GM12878 (cell line): Measurements from ENCODE around the gene YWHAQ. TPM values are rescaled to one million over a fixed set of nuclear protein-coding genes. Genes with fewer than 3 reads are reported as not detected.
A peak's percentile ranks its signal among the peaks of the same experiment; 100 is the strongest.

ENCODE experiments used
- CEBPB ChIP-seq, 2 experiments: fragments of 150-350 bp in 1 of 2; IDR thresholded peaks; 2 replicates each; pipeline ENCODE4 v1.6.1; 2012 to 2014; ENCODE audit warnings: low read depth in 2 of 2, low read length in 2 of 2, borderline replicate concordance in 1 of 2, inconsistent platforms in 1 of 2
- CREB1 ChIP-seq: IDR thresholded peaks from 2 replicates; pipeline ENCODE4 v1.6.1; 2012; ENCODE audit warnings: low read depth, mild to moderate bottlenecking, inconsistent platforms
- CREM ChIP-seq: IDR thresholded peaks from 2 replicates; pipeline ENCODE4 v1.6.1; 2014; ENCODE audit warnings: antibody characterized with exemption, low read depth
- EED ChIP-seq: sonication (generic); IDR thresholded peaks from 2 replicates; pipeline ENCODE4 v1.6.1; 2016; ENCODE audit warnings: antibody characterized with exemption, low read depth
- FOXM1 ChIP-seq: IDR thresholded peaks from 2 replicates; pipeline ENCODE4 v1.6.1; 2012; ENCODE audit warnings: low read depth, mild to moderate bottlenecking, inconsistent platforms, low read length, moderate library complexity
- GABPA ChIP-seq: IDR thresholded peaks from 2 replicates; pipeline ENCODE4 v1.6.1; 2014; ENCODE audit warnings: antibody characterized with exemption, low read depth, mild to moderate bottlenecking, inconsistent platforms
- IKZF1 ChIP-seq: fragments of 450-650 bp; conservative IDR thresholded peaks from 2 replicates; pipeline ENCODE4 v1.6.1; 2017; ENCODE audit warnings: antibody characterized with exemption, mild to moderate bottlenecking
- IRF4 ChIP-seq: IDR thresholded peaks from 2 replicates; pipeline ENCODE4 v1.6.1; 2011; ENCODE audit warnings: low read depth, low read length
- JUNB ChIP-seq: IDR thresholded peaks from 2 replicates; pipeline ENCODE4 v1.6.1; 2016; ENCODE audit warnings: antibody characterized with exemption, mild to moderate bottlenecking
- RAD21 ChIP-seq: IDR thresholded peaks from 2 replicates; pipeline ENCODE4 v1.6.1; 2011; ENCODE audit warnings: mild to moderate bottlenecking, low read depth, low read length, moderate library complexity; ENCODE audit not compliant: insufficient read depth
- SMC3 ChIP-seq: IDR thresholded peaks from 2 replicates; pipeline ENCODE4 v1.6.1; 2011; ENCODE audit warnings: low read length, improper control_type of control experiment, borderline replicate concordance
- STAT1 ChIP-seq: fragments of 450-650 bp; conservative IDR thresholded peaks from 2 replicates; pipeline ENCODE4 v1.6.1; 2014; ENCODE audit warnings: antibody characterized with exemption, mild to moderate bottlenecking
- SUPT20H ChIP-seq: IDR thresholded peaks from 2 replicates; pipeline ENCODE4 v1.6.1; 2011; ENCODE audit warnings: low read depth, mild to moderate bottlenecking, low read length, moderate library complexity, borderline replicate concordance; ENCODE audit not compliant: control insufficient read depth
- YY1 ChIP-seq: IDR thresholded peaks from 2 replicates; pipeline ENCODE4 v1.6.1; 2011; ENCODE audit warnings: low read depth, mild to moderate bottlenecking, low read length
- polyA plus RNA-seq, 11 experiments: library from polyadenylated mRNA; depleted of rRNA in 4 of 11; unstranded in 6 of 11; stranded (reverse) in 5 of 11; fragments of >200 nt; fragmentation: Nextera tagmentation in 4 of 11; fragmentation: Illumina TruSeq in 1 of 11; extraction: Ambion mirVana in 4 of 11; extraction: Trizol in 1 of 11; gene quantifications; 1 replicate in 1 of 11; 2 replicates in 10 of 11; pipeline versions ENCODE4 v1.2.1 to v1.2.3, GENCODE V29; 2011 to 2016; ENCODE audit warnings: inconsistent platforms in 2 of 11, missing spikeins in 2 of 11, low read depth in 1 of 11
- total RNA-seq, 4 experiments: library from RNA; depleted of rRNA in 3 of 4; stranded (reverse); fragments of >200 nt in 3 of 4; fragmentation: Illumina TruSeq in 1 of 4; extraction: Trizol in 1 of 4; gene quantifications; 2 replicates each; pipeline versions ENCODE4 v1.2.1 to v1.2.3, GENCODE V29; 2013 to 2021
- TF ChIP-seq, protein P1 (sequence below): IDR thresholded peaks from 2 replicates; pipeline ENCODE4 v1.6.1; 2011; ENCODE audit warnings: borderline replicate concordance, low read depth, mild to moderate bottlenecking, moderate library complexity, low read length; ENCODE audit not compliant: insufficient read depth, poor library complexity, severe bottlenecking
- TF ChIP-seq, protein P2 (sequence below): IDR thresholded peaks from 2 replicates; pipeline ENCODE4 v1.6.1; 2011; ENCODE audit warnings: low read depth, low read length, improper control_type of control experiment, borderline replicate concordance
- TF ChIP-seq, protein P3 (sequence below): fragments of 450-650 bp; formaldehyde crosslinking; IDR thresholded peaks from 2 replicates; pipeline ENCODE4 v1.4.0; 2022; ENCODE audit warnings: mild to moderate bottlenecking, moderate library complexity
- TF ChIP-seq, protein P4 (sequence below): fragments of 450-650 bp; IDR thresholded peaks from 2 replicates; pipeline ENCODE4 v1.6.1; 2017; ENCODE audit warnings: low read depth, mild to moderate bottlenecking, moderate library complexity

The YWHAQ gene
- total and polyA plus RNA-seq, 10 of the 15 experiments (the other 5 are each of a cell fraction or from before 2014, with no cell fraction given) = 63.0 to 515 (median 219) TPM

DNA sequence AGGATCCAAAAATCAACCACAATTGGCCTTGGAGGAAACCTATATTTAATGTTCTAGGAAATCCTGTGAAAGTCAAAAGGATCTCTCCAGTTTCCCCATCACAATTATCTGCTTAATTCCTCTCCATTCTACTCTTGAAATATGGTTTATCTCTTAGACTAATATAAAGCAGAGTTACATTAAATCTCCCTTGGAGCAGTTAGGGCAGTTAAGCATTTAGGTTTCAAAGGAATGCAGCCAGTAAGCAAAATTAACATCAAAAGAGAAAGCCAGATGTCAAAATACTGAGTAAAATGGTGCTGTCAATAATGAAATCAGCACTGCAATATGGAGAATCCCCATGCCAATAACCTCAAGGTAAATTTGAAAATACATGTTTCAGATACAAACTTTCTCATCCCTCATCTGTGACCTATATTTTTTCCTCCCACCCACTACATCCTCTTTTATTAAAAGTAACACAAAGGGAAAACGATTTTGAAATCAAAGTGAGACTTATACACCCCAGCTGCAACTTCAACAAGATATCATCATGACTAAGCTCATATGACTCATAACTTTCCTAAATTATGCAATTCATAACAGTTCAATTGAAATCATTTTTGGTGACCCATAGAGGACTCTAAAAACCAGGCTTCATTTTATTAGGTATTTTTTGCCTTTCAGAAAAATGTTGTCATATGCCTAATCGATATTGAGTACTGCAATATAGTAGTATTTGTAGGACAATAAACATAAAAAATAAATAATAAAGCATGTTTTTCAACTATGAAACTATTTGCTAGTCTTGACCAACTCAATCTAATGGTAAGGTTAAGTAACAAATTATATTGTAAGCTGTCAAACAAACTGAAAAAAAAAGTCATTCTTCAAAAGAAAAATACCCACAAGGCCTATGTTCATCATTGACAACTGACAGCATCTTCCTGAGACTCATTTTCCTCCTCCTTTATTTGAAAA lies 78.3 kb downstream of the YWHAQ start (continued):
- TF ChIP-seq CEBPB (IDR thresholded peaks at IDR 0.05; ENCODE audit: borderline replicate concordance in 1 of 2, low read depth in 2 of 2, low read length in 2 of 2) = peak; percentile 94 to 96
- peak; percentile 54; the same call in 1 of the 2 replicates for TF ChIP-seq YY1
- peak; percentile 39; the same call in 1 of the 2 replicates for TF ChIP-seq EED
- peak; percentile 46 for TF ChIP-seq IKZF1
- TF ChIP-seq, protein P1, sequence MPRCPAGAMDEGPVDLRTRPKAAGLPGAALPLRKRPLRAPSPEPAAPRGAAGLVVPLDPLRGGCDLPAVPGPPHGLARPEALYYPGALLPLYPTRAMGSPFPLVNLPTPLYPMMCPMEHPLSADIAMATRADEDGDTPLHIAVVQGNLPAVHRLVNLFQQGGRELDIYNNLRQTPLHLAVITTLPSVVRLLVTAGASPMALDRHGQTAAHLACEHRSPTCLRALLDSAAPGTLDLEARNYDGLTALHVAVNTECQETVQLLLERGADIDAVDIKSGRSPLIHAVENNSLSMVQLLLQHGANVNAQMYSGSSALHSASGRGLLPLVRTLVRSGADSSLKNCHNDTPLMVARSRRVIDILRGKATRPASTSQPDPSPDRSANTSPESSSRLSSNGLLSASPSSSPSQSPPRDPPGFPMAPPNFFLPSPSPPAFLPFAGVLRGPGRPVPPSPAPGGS = no peak
- no peak for TF ChIP-seq SUPT20H
- TF ChIP-seq GABPA = peak; percentile 73
- TF ChIP-seq STAT1 = no peak
- peak; percentile 88 for TF ChIP-seq IRF4
- 0 out of 2 replicates have a peak, but pooled peaks have one; percentile 0 for TF ChIP-seq RAD21
- TF ChIP-seq FOXM1 = peak; percentile 85; the same call in 1 of the 2 replicates
- TF ChIP-seq CREB1 = peak; percentile 74
- peak; percentile 76 for TF ChIP-seq CREM
- TF ChIP-seq JUNB = peak; percentile 97
- TF ChIP-seq, protein P2, sequence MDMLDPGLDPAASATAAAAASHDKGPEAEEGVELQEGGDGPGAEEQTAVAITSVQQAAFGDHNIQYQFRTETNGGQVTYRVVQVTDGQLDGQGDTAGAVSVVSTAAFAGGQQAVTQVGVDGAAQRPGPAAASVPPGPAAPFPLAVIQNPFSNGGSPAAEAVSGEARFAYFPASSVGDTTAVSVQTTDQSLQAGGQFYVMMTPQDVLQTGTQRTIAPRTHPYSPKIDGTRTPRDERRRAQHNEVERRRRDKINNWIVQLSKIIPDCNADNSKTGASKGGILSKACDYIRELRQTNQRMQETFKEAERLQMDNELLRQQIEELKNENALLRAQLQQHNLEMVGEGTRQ = no peak
- TF ChIP-seq, protein P3, sequence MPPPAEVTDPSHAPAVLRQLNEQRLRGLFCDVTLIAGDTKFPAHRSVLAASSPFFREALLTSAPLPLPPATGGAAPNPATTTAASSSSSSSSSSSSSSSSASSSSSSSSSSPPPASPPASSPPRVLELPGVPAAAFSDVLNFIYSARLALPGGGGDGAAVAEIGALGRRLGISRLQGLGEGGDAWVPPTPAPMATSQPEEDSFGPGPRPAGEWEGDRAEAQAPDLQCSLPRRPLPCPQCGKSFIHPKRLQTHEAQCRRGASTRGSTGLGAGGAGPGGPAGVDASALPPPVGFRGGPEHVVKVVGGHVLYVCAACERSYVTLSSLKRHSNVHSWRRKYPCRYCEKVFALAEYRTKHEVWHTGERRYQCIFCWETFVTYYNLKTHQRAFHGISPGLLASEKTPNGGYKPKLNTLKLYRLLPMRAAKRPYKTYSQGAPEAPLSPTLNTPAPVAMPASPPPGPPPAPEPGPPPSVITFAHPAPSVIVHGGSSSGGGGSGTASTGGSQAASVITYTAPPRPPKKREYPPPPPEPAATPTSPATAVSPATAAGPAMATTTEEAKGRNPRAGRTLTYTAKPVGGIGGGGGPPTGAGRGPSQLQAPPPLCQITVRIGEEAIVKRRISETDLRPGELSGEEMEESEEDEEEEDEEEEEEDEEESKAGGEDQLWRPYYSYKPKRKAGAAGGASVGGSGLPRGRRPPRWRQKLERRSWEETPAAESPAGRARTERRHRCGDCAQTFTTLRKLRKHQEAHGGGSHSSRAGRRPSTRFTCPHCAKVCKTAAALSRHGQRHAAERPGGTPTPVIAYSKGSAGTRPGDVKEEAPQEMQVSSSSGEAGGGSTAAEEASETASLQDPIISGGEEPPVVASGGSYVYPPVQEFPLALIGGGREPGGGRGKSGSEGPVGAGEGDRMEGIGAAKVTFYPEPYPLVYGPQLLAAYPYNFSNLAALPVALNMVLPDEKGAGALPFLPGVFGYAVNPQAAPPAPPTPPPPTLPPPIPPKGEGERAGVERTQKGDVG = no peak
- TF ChIP-seq SMC3 = no peak
- TF ChIP-seq, protein P4, sequence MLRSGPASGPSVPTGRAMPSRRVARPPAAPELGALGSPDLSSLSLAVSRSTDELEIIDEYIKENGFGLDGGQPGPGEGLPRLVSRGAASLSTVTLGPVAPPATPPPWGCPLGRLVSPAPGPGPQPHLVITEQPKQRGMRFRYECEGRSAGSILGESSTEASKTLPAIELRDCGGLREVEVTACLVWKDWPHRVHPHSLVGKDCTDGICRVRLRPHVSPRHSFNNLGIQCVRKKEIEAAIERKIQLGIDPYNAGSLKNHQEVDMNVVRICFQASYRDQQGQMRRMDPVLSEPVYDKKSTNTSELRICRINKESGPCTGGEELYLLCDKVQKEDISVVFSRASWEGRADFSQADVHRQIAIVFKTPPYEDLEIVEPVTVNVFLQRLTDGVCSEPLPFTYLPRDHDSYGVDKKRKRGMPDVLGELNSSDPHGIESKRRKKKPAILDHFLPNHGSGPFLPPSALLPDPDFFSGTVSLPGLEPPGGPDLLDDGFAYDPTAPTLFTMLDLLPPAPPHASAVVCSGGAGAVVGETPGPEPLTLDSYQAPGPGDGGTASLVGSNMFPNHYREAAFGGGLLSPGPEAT = peak; percentile 33; the same call in 1 of the 2 replicates
